Neural crest cell (in vitro differentiated cells): ENCODE results near the gene TK2. TPM values are rescaled to one million over a fixed set of nuclear protein-coding genes. Genes with fewer than 3 reads are reported as not detected.

Source experiments
- DNase-seq: peaks from one replicate; pipeline ENCODE4 v3.0.0; 2021; ENCODE audit warnings: low read depth, mixed read lengths, low spot score
- H3K27ac Mint-ChIP-seq: one replicate; pipeline ENCODE4 v1.8.0; 2021; ENCODE audit warnings: mild to moderate bottlenecking, mixed read lengths; ENCODE audit not compliant: unreplicated experiment
- H3K27me3 Mint-ChIP-seq: 2 replicates; pipeline ENCODE4 v1.8.0; 2021; ENCODE audit warnings: low read depth, mild to moderate bottlenecking, mixed read lengths
- H3K36me3 Mint-ChIP-seq: 2 replicates; pipeline ENCODE4 v1.8.0; 2021; ENCODE audit warnings: low read depth, mild to moderate bottlenecking, mixed read lengths
- H3K4me1 Mint-ChIP-seq: 2 replicates; pipeline ENCODE4 v1.8.0; 2021; ENCODE audit warnings: mixed read lengths
- H3K4me3 Mint-ChIP-seq: one replicate; pipeline ENCODE4 v1.8.0; 2021; ENCODE audit warnings: mild to moderate bottlenecking, mixed read lengths
- H3K9me3 Mint-ChIP-seq: 2 replicates; pipeline ENCODE4 v1.8.0; 2021; ENCODE audit warnings: mixed read lengths
- total RNA-seq: library from RNA; stranded (reverse); gene quantifications from 2 replicates; pipeline ENCODE4 v1.2.1, GENCODE V29; 2021
- TF ChIP-seq, protein P1 (sequence below): fragments of 200-600 bp; sonication (generic); conservative IDR thresholded peaks from 2 replicates; pipeline ENCODE4 v1.5.0; 2021; ENCODE audit warnings: antibody characterized with exemption, mild to moderate bottlenecking

TK2 gene
- total RNA-seq, 1 donor from 2014 or later = 16.3 TPM

DNA sequence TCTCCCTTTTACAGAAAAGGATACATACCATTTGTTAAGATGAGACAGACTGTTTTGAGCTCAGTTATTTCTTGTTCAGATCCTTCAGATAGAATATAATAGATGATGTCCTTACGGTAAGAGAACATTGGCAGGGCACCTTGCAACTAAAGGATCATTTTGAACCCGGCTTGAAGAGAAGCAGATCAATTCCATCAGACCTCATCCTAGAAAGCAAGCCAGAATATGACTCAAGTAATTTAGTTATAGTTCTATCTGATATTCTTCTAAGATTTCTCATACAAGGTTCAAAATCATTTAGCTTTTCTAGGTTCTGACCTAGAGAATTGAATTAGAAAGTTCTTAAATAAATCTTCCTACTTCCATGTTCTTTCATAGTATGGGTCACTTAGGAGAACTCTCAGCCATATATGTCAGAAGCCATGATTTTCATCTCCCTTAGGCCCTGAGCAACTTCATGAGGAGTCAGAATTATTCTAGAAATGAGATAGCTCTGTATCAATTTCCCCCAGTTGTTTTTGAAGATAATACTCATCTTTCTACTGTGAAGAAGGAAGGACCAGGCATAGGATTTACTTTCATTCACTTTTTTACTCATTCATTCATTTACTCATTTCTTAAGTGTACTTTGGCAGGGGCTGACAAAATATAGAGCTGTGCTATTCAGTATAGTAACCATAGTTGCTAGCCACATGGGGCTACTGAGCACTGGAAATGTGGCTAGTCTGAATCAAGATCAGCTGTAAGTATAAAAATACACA is 13.8 kb upstream of the TK2 start:
- Mint-ChIP-seq H3K4me3 (no peak overlapping the region), H3K36me3 (peaks cover 18% of the 10 kb centered on the region), H3K27me3 (no peaks in the 10 kb centered on the region), H3K9me3 (no peaks in the 10 kb centered on the region), H3K27ac (no peak overlapping the region), H3K4me1 (peaks cover 10% of the 10 kb centered on the region)
- TF ChIP-seq, protein P1, sequence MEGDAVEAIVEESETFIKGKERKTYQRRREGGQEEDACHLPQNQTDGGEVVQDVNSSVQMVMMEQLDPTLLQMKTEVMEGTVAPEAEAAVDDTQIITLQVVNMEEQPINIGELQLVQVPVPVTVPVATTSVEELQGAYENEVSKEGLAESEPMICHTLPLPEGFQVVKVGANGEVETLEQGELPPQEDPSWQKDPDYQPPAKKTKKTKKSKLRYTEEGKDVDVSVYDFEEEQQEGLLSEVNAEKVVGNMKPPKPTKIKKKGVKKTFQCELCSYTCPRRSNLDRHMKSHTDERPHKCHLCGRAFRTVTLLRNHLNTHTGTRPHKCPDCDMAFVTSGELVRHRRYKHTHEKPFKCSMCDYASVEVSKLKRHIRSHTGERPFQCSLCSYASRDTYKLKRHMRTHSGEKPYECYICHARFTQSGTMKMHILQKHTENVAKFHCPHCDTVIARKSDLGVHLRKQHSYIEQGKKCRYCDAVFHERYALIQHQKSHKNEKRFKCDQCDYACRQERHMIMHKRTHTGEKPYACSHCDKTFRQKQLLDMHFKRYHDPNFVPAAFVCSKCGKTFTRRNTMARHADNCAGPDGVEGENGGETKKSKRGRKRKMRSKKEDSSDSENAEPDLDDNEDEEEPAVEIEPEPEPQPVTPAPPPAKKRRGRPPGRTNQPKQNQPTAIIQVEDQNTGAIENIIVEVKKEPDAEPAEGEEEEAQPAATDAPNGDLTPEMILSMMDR = no peak
- DNase-seq = no peak

DNA sequence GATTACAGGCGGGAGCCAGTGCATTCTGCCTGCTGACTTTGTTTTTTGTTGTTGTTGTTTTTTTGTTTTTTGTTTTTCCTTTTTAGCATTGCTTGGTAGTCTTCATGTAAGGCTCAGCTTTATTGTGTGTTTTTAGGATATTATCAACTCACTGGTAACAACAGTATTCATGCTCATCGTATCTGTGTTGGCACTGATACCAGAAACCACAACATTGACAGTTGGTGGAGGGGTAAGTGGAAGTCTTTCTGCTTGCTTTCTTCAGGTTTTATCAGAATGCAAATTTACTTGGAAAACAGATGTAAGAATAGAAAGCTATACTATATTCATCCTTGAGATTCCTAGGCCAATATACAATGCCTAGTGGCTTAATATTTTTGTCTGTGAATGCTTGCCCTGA is 13.1 kb upstream of the TK2 start:
- TF ChIP-seq, protein P1 = no peak
- H3K9me3 Mint-ChIP-seq = no peaks in the 10 kb centered on the region
- no peak overlapping the region for H3K4me3 Mint-ChIP-seq
- H3K27ac Mint-ChIP-seq = no peak overlapping the region
- no peaks in the 10 kb centered on the region for H3K27me3 Mint-ChIP-seq
- peaks cover 10% of the 10 kb centered on the region for H3K4me1 Mint-ChIP-seq
- no peak for DNase-seq
- peaks cover 18% of the 10 kb centered on the region for H3K36me3 Mint-ChIP-seq

DNA sequence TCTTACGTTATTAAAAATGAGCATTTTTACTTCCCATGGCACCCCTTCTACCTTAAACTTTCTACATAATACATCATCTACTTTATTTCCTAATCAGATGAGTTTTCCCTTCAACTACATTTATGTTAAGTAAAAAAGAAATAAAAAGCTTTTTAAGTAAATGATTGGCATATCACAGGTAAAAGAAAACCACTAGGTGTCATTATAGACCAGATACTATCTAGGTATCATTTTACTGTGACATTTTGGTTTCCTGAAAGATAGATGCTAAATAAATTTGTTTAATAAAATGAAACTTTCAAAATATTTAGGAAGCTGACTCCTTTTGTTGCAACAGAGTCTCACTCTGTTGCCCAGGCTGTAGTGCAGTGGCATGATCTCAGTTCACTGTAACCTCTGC is 12.5 kb upstream of the TK2 start:
- H3K27me3 Mint-ChIP-seq = no peaks in the 10 kb centered on the region
- no peaks in the 10 kb centered on the region for H3K9me3 Mint-ChIP-seq
- TF ChIP-seq, protein P1 = no peak
- no peak overlapping the region for H3K27ac Mint-ChIP-seq
- DNase-seq = no peak
- H3K4me1 Mint-ChIP-seq = peaks cover 10% of the 10 kb centered on the region
- H3K36me3 Mint-ChIP-seq = peaks cover 16% of the 10 kb centered on the region
- no peak overlapping the region for H3K4me3 Mint-ChIP-seq

DNA sequence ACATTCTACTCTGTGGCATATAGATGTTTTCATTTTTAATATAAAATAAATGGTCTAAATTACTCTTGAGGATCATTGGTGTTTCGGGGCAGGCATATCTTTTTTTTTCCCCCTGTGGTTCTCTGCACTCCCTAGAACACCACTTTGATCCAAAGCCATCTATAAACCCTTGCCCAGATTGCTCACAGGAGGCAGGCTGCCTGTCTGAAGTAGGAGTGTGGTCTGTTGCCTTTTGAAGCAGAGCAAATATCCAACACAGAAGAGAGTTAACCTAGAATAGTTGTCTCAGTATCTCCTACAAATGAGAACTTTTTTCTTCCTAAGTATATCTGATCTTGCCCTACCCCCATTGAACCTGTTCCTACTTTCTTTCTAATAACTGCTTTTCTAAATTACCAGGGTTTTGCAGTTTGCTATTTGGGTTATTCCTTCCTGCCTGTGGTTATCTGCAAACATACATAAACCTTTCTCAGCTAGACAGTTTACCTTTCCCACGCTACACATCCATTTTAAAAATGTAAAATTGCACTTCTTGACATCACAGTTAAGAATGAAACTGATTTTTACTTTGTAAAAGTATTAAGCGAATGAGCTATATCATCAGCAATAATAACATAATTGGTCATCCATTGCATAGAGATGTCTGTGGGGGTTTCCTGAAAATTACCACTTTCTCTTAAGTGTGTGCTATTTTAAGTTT is 11.6 kb upstream of the TK2 start:
- H3K4me1 Mint-ChIP-seq = peaks cover 10% of the 10 kb centered on the region
- no peak overlapping the region for H3K27ac Mint-ChIP-seq
- DNase-seq = no peak
- H3K36me3 Mint-ChIP-seq = peaks cover 12% of the 10 kb centered on the region
- TF ChIP-seq, protein P1 = no peak
- no peaks in the 10 kb centered on the region for H3K27me3 Mint-ChIP-seq
- no peaks in the 10 kb centered on the region for H3K9me3 Mint-ChIP-seq
- H3K4me3 Mint-ChIP-seq = no peak overlapping the region

DNA sequence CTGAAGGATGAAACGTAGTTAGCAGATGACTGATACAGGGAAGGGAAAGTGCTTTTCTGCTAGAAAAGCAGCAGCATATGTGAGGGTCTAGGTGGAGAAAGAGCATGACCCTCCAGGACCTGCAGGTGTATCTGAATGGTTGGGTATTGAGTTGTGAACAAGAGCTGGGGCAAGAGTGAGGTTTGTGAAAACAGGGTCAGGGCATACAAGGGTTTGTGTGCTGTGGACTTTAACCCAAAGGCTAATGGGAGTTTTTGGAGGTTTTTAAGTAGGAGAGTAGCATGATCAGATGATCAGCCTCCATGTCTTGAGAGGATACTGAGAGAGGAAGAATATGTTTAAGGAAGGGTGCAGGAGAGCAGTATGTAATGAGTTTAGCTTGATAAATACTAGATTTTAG is 10.2 kb upstream of the TK2 start:
- no peak for DNase-seq
- Mint-ChIP-seq H3K27ac (peak overlapping the region; percentile 44), H3K4me1 (peaks cover 22% of the 10 kb centered on the region), H3K36me3 (peaks cover 15% of the 10 kb centered on the region), H3K27me3 (no peaks in the 10 kb centered on the region), H3K9me3 (no peaks in the 10 kb centered on the region), H3K4me3 (no peak overlapping the region)
- TF ChIP-seq, protein P1 = no peak
